HG03045 (cell line): ENCODE data around the gene UBAP2.
"Not testable (repeated sequence)": the region's sequence is repeated elsewhere in the genome, so short reads cannot be mapped to it uniquely, and the experiment has no call there.

Experiments used
- ATAC-seq: cut with Tn5 transposase; IDR thresholded peaks from one replicate; pipeline ENCODE4 v1.9.1; 2021; ENCODE audit warnings: mild to moderate bottlenecking, moderate library complexity; ENCODE audit not compliant: unreplicated experiment

UBAP2 gene

DNA sequence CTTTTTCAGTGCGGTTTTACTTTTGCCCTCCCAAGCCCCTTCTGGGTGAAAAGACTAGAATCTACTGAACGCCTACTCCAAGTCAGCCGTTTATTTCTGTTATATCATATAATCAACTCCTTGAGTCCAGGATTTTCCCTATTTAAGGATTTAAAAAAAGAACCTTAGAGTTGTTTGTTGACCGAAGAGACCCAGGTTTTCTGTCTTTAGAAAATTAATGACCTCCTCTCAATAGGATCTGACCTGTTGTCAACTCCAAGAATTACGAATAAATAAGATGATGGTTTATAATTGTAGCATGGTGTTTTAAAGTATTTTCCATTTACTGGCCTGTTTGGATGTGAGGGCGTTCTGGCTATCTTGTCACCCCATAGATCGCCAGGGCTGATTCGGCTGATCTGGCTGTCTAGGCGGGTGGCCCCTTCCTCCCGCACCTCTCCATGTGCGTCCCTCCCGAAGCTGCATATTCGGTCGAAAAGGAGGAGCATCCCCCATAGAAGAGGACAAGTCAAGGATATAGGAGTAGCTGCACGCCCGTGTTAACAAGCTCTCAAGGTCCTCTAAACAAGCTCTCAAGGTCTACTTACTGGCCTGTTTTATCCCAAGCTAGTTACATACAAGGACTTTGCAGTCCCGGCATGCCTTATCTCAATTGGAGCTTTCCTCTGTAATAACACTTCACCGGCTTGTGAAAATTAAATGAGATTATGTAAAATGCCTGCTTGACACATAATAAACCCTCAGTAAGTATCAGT lies 1.1 kb upstream of the UBAP2 start:
- ATAC-seq: no peak

DNA sequence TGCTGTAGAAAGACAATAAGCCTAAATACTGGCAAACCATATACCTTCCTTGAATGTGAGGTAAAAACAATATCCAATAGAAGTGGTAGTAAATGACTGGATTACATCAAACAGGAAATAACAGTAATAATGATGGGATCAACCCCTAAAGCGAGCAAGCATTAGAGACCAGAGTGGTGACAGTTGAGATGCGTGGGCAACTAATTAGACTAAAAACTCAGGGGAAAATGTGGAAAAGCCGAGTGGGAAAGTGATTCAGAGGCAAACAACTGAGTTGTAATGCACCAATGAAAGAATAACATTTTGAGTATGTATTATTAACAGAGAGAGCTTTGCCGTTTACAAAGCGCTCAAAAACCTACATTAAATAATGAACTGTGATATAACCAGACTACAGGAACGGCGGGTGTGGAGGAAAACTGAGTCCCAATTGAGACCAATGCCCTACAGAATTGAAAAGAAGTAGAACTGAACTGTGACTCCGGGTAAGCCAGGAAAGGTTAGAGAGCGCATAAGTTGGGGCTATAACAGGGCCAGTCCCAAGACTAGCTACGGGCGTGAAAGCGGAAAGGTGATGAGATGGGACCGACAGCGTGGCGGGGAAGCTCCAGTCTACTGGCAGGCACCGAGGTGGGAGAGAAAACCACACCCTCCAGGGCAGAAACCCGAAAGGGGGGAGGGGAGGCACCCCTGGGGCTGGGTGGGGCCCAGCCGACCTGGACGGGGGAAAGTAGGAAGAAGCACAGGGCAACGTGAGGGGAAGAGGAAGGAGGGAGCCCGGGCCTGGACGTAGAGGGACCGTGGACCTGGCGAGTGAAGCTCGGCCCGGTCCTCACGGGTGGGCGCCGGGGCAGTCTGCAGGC lies 592 bp downstream of the UBAP2 start:
- ATAC-seq: peak; percentile 33

DNA sequence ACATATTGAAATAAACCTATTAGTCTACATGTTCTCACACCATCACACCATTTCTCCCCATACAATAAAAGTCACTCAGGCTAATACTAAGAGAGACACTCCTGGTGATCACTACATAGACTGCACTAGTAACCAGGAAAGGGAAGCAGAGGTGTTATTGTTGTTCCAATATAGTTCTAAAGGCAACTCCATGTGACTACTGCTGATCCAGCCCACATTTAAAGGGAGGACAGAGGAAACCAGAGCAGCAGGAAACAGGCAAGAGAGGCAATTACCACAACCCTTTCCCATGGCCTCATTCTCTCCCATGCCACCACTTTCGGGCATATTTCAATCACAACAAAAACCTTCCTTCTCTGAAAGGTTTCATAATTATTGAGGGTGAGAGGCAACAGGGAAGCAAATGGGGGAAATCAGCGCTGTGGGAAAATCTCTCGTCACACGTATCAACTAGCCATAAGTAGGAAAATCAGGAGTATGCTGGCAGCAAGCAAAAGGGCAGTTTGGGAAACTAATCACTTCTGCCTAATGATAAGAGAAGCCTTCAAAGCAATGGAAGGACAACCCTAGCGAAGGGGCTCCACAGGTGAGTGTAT lies 1.8 kb downstream of the UBAP2 start:
- no peak for ATAC-seq

DNA sequence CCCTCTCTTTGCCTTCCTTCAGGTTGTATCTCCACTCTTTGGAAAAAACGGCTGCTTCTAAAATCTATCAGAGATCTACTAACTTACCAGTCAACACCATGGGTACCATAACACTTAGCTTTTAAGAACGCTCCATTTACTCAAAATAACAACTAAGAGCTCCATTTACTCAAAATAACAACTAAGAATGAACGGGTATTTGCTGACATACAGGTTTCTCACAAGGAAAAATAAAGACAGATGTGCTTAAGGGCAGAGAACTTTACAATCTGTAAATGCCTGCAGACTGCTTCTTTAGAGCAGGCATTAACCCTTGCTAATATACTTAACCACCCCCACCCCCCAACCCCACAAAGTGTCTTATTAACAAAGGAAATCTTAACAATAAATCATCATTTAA lies 2.8 kb downstream of the UBAP2 start:
- ATAC-seq: no peak

DNA sequence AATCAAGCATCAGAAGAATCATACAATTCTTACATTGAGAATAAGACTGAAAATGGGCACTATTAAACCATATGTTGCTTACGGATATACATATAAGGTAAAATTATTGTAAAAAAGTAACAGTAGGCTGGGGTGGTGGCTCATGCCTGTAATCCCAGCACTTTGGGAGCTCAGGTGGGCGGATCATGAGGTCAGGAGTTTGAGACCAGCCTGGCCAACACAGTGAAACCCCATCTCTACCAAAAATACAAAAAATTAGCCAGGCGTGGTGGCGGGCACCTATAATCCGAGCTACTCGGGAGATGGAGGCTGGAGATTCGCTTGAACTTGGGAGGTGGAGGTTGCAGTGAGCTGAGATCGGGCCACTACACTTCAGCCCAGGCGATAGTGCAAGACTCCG lies 6.6 kb downstream of the UBAP2 start:
- not testable (repeated sequence) for ATAC-seq

DNA sequence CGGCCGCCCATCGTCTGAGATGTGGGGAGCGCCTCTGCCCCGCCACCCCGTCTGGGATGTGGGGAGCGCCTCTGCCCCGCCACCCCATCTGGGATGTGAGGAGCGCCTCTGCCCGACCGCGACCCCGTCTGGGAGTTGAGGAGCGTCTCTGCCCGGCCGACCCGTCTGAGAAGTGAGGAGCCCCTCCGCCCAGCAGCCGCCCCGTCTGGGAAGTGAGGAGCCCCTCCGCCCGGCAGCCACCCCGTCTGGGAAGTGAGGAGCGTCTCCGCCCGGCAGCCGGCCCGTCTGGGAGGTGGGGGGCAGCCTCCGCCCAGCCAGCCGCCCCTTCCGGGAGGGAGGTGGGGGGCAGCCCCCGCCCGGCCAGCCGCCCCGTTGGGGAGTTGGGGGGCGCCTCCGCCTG lies 9.8 kb downstream of the UBAP2 start:
- not testable (repeated sequence) for ATAC-seq

DNA sequence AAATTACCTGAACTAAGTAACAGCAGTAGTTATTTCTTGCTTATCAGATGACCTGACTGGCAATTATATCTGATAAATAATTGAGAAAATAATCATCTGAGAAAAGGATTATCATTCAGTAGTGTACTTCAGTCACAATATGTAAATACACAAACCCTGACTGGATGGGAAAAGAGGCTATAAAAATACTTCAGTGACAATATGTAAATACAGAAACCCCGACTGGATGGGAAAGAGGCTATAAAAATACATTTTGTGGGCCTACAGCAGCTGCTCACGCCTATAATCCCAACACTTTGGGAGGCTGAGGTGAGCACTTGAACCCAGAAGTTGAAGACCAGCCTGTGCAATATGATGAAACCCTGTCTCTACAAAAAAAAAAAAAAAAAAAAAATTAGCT lies 11.1 kb downstream of the UBAP2 start:
- ATAC-seq: no peak

DNA sequence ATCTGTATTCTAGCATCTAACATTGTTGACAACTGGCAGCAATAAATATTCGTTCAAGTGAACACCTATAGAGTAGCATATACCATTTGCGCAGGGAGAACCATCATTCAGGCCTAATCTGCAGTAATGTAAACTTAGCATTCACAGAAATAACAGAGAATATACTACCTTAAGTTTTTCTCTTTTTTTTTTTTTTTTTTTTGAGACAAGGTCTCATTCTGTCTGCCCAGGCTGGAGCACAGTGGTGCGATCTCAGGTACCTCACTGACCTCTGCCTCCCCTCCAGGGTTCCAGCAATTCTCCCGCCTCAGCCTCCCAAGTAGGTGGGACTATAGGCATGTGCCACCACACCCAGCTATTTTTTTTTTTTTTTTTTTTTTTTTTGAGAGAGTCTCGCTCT lies 12.1 kb downstream of the UBAP2 start:
- no peak for ATAC-seq

DNA sequence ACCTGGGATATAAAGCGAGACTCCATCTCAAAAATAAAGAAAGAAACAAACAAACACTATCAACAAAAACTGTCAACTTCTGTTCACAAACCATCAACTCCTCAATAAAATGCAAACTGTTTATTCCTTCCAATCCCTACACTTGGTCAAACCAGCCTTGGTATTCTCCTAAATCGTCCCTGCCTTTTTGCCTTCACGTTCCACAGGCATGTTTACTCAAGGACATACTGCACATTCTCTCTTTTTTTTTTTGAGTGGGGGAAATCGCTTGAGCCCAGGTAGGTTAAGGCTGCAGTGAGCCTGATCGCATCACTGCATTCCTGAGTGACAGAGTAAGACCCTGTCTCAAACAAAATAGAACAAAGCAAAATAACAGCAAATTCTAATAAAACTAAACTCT lies 13.0 kb downstream of the UBAP2 start:
- no peak for ATAC-seq

DNA sequence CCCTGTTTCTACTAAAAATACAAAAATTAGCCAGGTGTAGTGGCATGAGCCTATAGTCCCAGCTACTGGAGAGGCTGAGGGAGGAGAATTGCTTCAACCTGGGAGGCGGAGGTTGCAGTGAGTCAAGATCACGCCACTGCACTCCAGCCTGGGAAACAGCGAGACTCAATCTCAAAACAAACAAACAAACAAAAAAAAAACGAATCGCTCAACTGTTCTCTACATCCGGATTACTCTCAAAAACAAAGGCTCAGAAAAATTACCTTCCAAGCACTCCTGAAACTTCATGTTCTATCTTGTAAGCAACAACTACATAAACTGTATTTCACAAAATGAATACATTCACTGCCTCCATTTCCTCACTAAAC lies 14.0 kb downstream of the UBAP2 start:
- no peak for ATAC-seq

DNA sequence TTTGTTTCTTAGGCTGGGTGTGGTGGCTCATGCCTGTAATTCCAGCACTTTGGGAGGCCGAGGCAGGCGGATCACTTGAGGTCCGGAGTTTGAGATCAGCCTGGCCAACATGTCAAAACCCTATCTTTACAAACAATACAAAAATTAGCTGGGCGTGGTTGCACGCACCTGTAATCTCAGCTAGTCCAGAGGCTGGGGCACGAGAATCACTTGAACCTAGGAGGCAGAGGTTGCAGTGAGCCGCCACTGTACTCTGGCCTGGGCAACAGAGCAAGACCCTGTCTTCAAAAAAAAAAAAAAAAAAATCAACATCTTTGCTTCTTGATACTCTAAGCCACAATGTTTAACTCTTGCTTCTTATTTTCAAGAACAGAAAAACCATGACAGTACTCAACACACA lies 16.1 kb downstream of the UBAP2 start:
- no peak for ATAC-seq

DNA sequence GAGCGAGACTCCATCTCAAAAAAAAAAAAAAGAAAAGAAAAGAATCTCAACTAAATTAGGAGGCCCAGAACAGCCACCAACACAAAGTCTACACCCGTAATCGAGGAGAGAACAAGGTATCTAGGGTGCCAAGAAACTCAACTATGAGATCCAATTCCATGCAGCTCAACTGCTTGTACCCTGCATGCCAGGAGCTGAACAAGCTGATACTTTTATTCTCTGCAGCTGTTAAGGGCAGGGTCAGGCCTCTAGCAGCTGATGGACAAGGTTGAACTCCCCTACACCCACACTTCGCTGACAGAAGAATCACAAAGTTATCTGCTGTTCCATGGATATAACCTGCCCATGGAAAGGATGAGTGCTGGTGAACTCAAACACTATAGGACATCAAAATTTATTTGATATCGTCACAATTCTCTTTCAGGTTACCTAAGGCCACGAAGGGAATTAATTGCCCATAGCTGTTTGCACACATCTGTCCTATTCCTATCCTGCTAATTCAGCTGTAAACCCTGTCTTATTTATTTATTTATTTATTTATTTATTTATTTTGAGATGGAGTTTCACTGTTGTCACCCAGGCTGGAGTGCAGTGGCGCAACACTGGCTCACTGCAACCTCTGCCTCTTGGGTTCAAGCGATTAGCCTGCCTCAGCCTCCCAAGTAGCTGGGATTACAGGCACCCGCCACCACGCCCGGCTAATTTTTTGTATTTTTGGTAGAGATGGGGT lies 20.7 kb downstream of the UBAP2 start:
- no peak for ATAC-seq

DNA sequence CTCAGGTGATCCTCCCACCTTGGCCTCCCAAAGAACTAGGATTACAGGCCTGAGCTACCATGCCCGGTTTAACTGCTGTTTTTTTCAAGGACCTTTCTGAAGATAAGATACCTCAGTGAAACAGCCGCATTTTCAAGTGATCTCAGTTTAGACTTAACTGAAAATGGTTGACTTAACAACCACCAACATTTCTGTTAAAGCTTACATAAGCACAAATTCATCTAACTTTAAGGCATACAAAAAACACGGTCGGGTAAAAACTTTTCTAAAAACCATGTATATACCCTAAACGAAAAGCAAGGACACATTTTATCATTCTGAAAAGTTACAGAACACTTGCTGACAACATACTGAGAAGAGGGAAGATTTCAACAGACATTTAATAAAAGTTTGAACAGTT lies 22.9 kb downstream of the UBAP2 start:
- ATAC-seq: no peak

DNA sequence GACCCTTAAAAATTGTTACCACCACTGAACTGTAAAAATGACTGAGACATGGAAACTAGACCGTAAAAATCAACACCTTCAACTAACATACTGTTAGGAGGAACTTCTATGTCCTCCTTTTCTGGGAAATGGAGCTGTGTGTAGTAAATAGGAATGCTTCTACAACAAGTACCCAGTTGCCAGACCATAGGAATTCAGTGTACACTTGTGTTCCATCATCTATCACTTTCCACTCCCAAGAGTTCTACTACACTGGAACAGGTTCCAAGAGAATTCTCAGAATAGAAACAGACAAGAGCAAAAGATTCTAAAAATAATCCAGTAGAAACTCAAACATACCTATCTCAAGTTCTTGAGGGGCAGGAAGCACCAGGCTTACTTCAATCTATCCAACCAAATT lies 23.6 kb downstream of the UBAP2 start:
- ATAC-seq: no peak

DNA sequence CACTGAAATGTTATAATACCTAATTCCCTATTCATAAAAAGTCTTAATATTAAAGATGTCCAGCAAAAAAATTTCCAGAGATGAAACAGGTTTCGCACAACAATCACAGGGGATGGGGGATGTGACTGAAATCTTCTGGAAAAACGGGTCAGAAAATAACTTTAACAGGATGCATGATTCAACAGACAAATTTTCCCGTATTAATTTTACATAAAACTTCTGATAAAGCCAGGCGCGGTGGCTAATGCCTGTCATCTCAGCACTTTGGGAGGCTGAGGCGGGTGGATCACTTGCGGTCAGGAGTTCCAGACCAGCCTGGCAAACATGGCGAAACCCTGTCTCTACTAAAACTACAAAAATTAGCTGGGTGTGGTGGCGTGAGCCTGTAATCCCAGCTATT lies 24.2 kb downstream of the UBAP2 start:
- not testable (repeated sequence) for ATAC-seq

DNA sequence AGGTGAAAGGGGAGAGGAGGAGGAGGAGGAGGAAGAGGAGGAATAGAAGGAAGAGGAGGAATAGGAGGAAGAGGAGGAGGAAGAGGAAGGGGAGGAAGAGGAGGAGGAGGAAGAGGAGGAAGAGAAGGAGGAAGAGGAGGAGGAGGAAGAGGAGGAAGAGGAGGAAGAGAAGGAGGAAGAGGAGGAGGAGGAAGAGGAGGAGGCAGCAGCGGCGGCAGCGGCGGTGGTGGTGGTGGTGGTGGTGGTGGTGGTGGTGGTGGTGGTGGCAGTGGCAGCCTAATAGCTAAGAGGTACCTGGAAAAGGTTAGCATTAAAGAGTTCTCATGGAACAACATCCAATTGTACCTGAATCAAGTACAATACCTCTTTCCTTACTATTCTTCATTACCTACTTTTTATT lies 32.5 kb downstream of the UBAP2 start:
- no peak for ATAC-seq

DNA sequence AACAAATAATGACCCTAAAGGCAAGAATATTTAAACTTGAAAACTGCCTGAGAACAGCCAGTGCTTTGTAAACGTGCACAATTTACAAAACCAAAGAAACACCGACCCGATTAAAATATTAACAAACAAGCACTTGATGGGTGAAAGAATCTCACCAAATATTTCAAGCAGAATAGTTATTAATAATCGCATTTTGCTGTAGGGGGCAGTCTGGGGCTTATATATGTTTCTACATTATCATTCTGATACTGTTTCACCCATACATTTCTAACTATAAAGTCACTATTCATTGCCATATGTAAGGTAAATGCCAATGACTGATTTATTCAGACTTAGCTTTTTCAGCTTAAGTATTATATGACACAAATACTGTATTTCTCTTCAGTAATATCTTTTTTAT lies 37.7 kb downstream of the UBAP2 start:
- ATAC-seq: no peak

DNA sequence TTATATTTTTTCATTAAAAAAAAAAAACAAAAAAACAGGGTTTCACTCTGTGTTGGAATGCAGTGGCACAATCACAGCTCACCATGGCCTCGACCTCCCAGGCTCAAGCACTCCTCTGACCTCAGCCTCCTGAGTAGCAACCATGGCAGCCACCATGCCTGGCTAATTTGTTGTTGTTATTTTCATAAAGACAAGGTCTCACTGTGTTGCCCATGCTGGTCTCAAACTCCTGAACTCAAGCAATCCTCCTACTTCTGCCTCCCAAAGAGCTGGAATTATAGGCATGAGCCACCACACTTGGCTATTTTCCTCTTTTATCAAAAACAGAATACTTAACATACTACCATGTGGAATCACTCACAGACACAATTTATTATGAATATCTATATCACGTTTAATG lies 46.7 kb downstream of the UBAP2 start:
- ATAC-seq: no peak

DNA sequence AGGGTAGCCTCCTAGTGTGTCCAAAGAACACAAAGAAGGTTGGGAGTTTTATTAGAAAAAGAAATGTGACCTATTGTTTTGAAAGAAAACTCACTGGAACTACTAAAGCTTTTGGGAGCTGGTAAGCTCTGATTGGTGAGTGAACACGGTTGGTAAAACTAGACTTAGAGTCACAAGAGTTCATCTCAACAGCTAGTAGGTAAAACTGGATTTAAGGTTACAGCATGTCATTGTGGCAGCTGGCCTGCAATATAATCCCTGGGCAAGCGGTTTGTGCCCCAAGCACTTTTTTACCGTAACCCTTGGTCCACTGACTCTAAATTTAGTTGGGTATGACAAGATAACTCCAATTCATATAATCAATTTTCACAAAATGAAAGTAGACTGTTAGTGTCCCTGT lies 47.4 kb downstream of the UBAP2 start:
- no peak for ATAC-seq

DNA sequence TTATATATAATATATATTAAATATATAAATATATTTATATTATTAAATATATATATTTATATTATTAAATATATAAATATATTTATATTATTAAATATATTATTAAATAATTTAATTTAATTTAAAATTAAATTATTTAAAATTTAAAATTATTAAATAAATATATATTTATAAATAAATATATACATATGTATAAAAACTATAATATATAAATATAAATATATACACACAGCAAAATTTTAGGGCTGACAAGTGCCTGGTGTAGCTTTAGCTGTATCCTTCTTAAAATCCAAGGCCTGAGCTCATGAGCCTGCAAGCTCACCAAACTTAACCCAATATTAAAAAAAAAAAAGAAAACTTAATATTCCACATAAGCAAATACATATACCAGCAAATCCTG lies 53.2 kb downstream of the UBAP2 start:
- no peak for ATAC-seq

DNA sequence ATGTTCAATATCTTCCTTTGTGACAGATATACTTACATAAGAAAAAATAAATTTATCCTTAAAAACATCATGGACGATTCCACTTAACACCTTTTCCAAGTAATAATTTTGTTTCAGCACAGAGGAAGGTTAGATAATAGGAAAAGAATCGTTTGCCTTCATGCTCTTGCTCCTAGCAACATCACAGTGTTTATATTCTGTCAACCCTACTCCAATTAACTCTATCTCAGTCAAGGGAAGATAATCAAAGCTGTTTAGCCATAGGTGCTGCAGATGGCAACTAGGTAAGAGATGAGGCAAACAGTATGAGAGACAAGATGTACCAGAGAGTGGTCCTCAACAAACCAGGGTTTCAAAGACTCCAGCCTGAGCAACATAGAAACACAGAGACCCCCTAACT lies 55.6 kb downstream of the UBAP2 start:
- no peak for ATAC-seq
